CD4-positive, alpha-beta T cell treated with Interleukin-4 for 4 hours (primary cell): Measurements from ENCODE around the gene SINHCAF.
"Not testable (repeated sequence)": the region's sequence is repeated elsewhere in the genome, so short reads cannot be mapped to it uniquely, and the experiment has no call there.

Experiments
- DNase-seq: peaks from one replicate; pipeline ENCODE4 v3.0.0-alpha.2; 2020

The SINHCAF gene

DNA sequence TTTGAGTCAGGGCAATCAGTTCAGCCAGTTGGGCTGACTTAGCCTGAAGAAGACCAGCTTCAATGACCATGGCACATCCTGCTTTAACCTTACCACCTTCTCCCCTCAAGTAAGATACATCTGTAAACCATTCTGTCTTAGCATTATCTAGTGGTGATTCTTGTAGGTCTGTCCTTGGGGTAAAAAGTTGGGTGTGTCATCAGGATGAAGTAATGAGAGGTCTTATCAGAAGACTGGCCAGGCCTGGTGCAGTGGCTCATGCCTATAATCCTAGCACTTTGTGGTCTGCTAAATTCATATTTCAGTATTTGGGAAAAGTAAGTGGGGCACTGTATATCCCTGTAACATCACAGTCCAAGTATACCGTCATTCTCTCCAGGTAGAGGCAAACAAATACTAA, 19.1 kb downstream of the SINHCAF start:
- DNase-seq, result no peak

DNA sequence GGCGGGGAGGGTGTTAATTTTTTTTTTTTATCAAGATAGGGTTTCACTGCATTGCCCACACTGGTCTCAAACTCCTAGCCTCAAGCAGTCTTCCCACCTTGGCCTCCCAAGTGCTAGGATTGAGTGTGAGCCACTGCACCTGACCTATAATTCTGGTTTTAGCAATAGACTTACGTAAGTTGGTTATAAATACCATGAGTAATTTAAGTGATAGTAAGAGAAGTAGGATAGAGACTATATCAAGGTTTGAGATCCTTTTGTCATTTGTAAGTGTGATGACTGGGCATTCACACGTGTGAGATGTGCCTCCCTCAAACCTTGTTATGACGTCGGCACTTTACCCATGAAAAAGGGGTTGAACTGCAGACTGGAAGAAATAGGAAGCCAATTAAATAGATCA, 22.5 kb downstream of the SINHCAF start:
- DNase-seq, result no peak

DNA sequence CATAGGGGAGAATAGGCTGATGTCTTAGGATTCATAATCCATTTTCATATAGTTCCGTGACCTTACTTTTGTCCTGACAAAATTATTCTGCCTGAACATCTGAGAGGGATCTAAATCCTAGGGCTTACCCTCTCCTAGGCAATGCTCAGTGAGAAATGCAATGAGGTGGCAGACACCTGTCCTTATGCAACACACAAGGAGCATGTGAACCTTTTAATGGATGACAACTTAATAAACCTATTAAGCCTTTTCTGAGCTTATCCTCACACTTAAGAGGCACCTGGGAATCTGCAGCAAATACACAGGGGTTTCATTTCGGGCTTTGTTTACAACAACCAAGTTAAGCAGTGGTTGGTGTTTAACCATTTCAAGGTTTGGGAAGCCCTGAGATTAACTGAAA, 24.6 kb downstream of the SINHCAF start:
- no peak for DNase-seq

DNA sequence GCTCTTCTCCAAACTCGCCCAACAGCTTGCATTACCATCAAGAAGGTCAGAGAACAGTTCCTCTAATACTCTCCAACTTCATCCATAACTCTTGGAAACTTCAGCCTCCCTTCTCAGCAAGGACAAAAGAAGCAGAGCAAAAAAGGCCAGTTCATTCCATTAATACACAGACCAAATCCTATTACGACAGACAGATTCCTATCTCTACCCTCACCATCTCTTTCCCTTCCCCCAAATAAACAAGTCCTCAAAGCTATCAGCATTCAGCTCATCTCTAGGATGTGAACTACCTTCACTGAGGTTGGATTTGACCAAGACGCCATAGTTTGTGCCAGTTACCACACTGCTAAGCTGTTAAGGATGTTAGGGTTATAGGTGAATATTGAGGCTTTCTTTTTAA, 25.2 kb downstream of the SINHCAF start:
- DNase-seq, result no peak

GRCh38 chr12:31300341-31300740, 25.6 kb downstream of the SINHCAF start:
- DNase-seq, result no peak

DNA sequence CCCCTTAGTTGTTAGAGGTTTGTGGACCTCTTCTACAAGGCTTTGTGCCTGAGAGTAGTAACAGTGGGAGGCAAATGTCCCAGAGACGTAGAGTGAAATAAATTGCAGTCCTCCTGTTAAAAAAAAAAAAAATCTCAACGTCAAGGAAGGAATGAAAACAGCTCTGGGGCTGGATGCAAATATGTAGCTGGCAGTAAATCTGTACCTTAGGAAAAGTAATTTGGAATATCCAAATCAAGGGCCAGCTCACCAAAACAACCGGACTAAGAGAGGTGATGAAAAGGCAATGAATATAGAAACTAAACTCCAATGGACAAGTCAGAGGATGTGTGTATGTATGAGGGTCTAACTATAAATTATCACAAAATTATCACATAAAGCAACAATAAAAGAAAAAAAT, 27.0 kb downstream of the SINHCAF start:
- no peak for DNase-seq

- DNase-seq, result no peak
Observed at GRCh38 chr12:31298515-31298910, 27.4 kb downstream of the SINHCAF start.

GRCh38 chr12:31297572-31298514, 28.1 kb downstream of the SINHCAF start:
- no peak for DNase-seq

- DNase-seq, result no peak
Observed at GRCh38 chr12:31289441-31289840, 36.5 kb downstream of the SINHCAF start.

- DNase-seq, result no peak
Observed at GRCh38 chr12:31288381-31288780, 37.6 kb downstream of the SINHCAF start.

- DNase-seq, result no peak
Observed at GRCh38 chr12:31280183-31280582, 45.8 kb downstream of the SINHCAF start.

- no peak for DNase-seq
Observed at GRCh38 chr12:31279390-31279924, 46.5 kb downstream of the SINHCAF start.

DNA sequence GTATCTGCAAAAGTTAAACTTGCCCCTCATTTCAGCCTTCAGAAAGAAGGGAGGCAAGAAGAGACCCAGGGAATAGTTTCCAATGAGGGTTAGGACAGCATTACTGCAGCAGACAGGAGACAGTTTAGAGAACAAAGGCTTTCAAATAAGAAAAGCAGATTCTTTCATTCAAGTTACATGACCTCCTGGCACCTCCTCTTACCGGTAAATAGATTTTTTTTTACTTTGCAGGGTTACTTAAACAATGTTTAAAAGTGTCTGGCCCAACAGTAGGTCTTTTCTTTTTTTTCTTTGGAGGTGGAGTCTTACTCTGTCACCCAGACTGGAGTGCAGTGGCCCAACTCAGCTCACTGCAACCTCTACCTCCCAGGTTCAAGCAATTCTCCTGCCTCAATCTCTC, 47.1 kb downstream of the SINHCAF start:
- no peak for DNase-seq

DNA sequence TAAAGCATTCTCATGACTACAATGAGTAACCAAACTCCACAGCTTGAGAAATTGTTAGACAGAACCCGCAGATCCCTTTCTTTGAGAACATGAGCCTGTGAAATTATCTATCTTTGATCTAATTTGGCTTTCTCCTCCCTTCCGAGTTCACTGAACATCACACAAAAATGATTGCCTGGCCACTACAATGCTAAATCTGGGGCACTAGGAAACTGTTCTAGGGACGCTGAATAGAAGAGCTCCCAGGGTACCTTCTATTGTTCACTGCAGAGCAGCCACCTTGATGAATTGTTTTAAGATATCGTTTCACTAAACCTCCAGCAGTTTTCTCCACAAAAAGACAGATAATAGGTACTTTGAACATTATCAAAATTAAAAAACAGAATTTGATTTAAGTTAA, 47.5 kb downstream of the SINHCAF start:
- no peak for DNase-seq

DNA sequence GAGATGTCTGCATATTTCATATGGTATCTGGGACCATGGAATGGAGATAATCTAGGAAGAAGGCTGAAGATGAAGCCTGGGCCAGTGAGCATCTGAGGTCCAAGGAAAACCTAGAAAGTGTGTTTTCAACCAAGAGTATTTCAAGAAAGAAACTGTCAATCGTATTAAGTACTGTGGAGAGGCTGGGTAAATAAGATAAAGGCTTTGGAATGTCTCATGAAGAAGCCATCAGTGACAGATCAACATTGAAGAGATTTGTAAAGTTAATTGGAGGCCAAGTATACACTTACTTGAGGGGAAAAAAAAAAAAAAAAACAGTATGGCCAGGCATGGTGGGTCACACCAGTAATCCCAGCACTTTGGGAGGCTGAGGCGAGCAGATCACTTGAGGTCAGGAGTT, 48.9 kb downstream of the SINHCAF start:
- DNase-seq, result no peak

- no peak for DNase-seq
Observed at GRCh38 chr12:31275491-31275890, 50.5 kb downstream of the SINHCAF start.

GRCh38 chr12:31274520-31275300, 51.2 kb downstream of the SINHCAF start:
- no peak for DNase-seq

DNA sequence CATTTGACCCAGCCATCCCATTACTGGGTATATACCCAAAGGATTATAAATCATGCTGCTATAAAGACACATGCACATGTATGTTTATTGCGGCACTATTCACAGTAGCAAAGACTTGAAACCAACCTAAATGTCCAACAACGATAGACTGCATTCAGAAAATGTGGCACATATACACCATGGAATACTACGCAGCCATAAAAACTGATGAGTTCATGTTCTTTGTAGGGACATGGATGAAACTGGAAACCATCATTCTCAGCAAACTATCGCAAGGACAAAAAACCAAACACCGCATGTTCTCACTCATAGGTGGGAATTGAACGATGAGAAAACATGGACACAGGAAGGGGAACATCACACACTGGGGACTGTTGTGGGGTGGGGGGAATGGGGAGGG, 52.2 kb downstream of the SINHCAF start:
- not testable (repeated sequence) for DNase-seq

DNA sequence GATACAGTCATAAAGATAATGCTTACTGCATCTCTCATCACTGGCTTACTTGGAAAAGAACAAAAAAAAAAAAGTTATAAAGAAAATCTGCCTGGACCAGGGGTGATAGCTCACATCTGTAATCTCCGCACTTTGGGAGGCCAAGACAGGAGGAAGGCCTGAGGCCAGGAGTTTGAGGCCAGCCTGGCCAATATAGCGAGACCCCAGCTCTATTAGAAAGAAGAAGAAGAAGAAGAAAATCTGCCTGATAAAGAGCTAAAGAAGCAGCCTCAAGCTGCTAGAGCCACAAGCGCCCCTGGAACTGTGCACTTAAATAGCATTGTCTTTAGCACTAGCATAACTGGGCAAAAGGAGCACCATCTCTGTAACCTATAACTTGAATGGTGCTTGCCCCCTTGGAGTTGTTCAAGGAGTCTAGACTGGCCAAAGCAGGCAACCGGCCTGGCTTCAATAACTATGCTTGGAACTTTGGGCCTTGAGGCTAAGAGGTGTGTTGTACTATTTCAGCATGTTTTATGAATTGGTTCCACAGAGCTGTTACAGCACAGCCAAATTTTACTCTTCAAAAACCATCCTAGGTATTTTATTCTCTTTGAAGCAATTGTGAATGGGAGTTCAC, 53.2 kb downstream of the SINHCAF start:
- no peak for DNase-seq

DNA sequence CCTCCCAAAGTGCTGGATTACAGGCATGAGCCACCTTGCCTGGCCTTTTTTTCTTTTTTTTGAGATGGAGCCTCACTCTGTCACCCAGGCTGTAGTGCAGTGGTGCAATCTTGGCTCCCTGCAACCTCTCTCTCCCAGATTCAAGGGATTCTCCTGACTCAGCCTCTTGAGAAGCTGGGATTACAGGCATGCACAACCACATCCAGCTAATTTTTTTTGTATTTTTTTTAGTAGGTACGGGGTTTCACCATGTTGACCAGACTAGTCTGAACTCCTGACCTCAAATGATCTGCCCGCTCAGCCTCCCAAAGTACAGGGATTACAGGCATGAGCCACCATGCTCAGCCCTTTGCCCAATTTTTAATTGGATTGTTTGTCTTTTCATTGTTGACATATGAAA, 58.0 kb downstream of the SINHCAF start:
- no peak for DNase-seq

- DNase-seq, result no peak
Observed at GRCh38 chr12:31265722-31266121, 60.2 kb downstream of the SINHCAF start.

DNA sequence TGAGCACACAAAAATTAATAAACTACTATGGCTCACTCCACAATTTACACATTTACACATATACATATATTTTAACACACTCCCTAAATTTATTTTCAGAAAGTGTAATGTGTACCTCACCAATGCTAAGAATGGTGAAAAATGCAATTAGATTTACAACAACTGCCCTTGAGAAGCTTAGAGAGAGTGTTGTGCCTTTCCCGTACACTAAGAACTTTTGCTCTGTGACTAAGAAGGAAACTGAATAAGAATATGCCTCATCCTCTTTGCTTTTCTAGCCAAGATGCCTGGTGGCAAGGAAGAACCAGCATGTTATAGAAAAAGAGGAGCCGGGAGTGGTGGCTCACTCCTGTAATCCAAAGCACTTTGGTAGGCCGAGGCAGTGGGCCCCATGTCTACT, 62.3 kb downstream of the SINHCAF start:
- no peak for DNase-seq

DNA sequence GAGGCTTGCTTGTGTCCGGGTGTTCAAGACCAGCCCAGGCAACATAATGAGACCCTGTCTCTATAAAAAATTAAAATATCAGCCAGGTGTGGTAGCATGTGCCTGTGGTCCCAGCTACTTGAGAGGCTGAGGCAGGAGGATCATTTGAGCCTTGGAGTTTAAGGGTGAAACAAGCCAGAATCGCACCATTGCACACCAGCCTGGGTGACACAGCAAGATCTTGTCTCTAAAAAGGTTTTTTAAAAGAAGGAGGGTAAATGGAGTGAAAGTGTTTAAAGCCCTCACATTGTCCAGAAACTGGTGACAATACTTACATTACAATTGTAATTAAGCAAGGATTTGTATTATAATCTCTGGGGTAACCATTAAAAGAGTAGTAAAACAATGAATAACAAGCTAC, 64.2 kb downstream of the SINHCAF start:
- no peak for DNase-seq
